ENCODE measurements around the gene TMEM138.

The TMEM138 gene

GRCh38 chr11:61327669-61328071 is 34.5 kb upstream of the TMEM138 start:
- TF ChIP-seq CTCF (IDR thresholded peaks at IDR 0.05; ENCODE audit: low read depth, low read length, poor library complexity, severe bottlenecking) (no peak), EZH2phosphoT487 (IDR thresholded peaks at IDR 0.05; ENCODE audit: borderline replicate concordance, low read length) (no peak)
- H3K4me1 ChIP-seq (ENCODE audit: control insufficient read depth, low read length) = peaks cover 13% of the 10 kb centered on the region
- no peaks in the 10 kb centered on the region for H3K9me3 ChIP-seq (ENCODE audit: control insufficient read depth, insufficient read depth, low read length)
- no peak overlapping the region for H3K4me3 ChIP-seq (ENCODE audit: low read length)
- no peaks in the 10 kb centered on the region for H3F3A ChIP-seq (ENCODE audit: control insufficient read depth, insufficient read depth)
- peaks cover 73% of the 10 kb centered on the region for H3K79me2 ChIP-seq (ENCODE audit: control insufficient read depth, low read length)
- H3K27me3 ChIP-seq (ENCODE audit: control insufficient read depth, low read length) = no peaks in the 10 kb centered on the region
- no peaks in the 10 kb centered on the region for H3K9me2 ChIP-seq (replicated peaks; ENCODE audit: control insufficient read depth, low read length)
- no peak overlapping the region for H3K4me2 ChIP-seq (ENCODE audit: low read length)
- peaks cover 15% of the 10 kb centered on the region for H4K20me1 ChIP-seq (ENCODE audit: control insufficient read depth, insufficient read depth, low read depth, low read length)
- peaks cover 89% of the 10 kb centered on the region for H3K36me3 ChIP-seq (ENCODE audit: control insufficient read depth, low read length)
- H3K27ac ChIP-seq (ENCODE audit: low read depth, low read length) = no peak overlapping the region

GRCh38 chr11:61328351-61328750 is 33.8 kb upstream of the TMEM138 start:
- Histone ChIP-seq H3K27me3 (ENCODE audit: control insufficient read depth, low read length) (no peaks in the 10 kb centered on the region), H3F3A (ENCODE audit: control insufficient read depth, insufficient read depth) (no peaks in the 10 kb centered on the region)

GRCh38 chr11:61329871-61330270 is 32.3 kb upstream of the TMEM138 start:
- peaks cover 86% of the 10 kb centered on the region for H3K79me2 ChIP-seq (ENCODE audit: control insufficient read depth, low read length)
- H3K27ac ChIP-seq (ENCODE audit: low read depth, low read length) = no peak overlapping the region
- H4K20me1 ChIP-seq (ENCODE audit: control insufficient read depth, insufficient read depth, low read depth, low read length) = peaks cover 15% of the 10 kb centered on the region
- H3F3A ChIP-seq (ENCODE audit: control insufficient read depth, insufficient read depth) = no peaks in the 10 kb centered on the region
- no peaks in the 10 kb centered on the region for H3K27me3 ChIP-seq (ENCODE audit: control insufficient read depth, low read length)
- no peaks in the 10 kb centered on the region for H3K9me2 ChIP-seq (replicated peaks; ENCODE audit: control insufficient read depth, low read length)
- peaks cover 69% of the 10 kb centered on the region for H3K36me3 ChIP-seq (ENCODE audit: control insufficient read depth, low read length)
- H3K4me3 ChIP-seq (ENCODE audit: low read length) = no peak overlapping the region
- H3K4me1 ChIP-seq (ENCODE audit: control insufficient read depth, low read length) = peaks cover 28% of the 10 kb centered on the region
- TF ChIP-seq EZH2phosphoT487 (IDR thresholded peaks at IDR 0.05; ENCODE audit: borderline replicate concordance, low read length) = no peak
- no peak for TF ChIP-seq CTCF (IDR thresholded peaks at IDR 0.05; ENCODE audit: low read depth, low read length, poor library complexity, severe bottlenecking)
- no peak overlapping the region for H3K4me2 ChIP-seq (ENCODE audit: low read length)
- no peaks in the 10 kb centered on the region for H3K9me3 ChIP-seq (ENCODE audit: control insufficient read depth, insufficient read depth, low read length)

More at GRCh38 chr11:61328351-61328750, 33.8 kb upstream of the TMEM138 start:
- TF ChIP-seq CTCF (IDR thresholded peaks at IDR 0.05; ENCODE audit: low read depth, low read length, poor library complexity, severe bottlenecking) = no peak
- no peak for TF ChIP-seq EZH2phosphoT487 (IDR thresholded peaks at IDR 0.05; ENCODE audit: borderline replicate concordance, low read length)
- Histone ChIP-seq H3K79me2 (ENCODE audit: control insufficient read depth, low read length) (peaks cover 79% of the 10 kb centered on the region), H3K4me1 (ENCODE audit: control insufficient read depth, low read length) (peaks cover 13% of the 10 kb centered on the region), H3K9me3 (ENCODE audit: control insufficient read depth, insufficient read depth, low read length) (no peaks in the 10 kb centered on the region), H4K20me1 (ENCODE audit: control insufficient read depth, insufficient read depth, low read depth, low read length) (peaks cover 15% of the 10 kb centered on the region), H3K36me3 (ENCODE audit: control insufficient read depth, low read length) (peaks cover 84% of the 10 kb centered on the region), H3K4me3 (ENCODE audit: low read length) (no peak overlapping the region), H3K4me2 (ENCODE audit: low read length) (no peak overlapping the region), H3K9me2 (replicated peaks; ENCODE audit: control insufficient read depth, low read length) (no peaks in the 10 kb centered on the region), H3K27ac (ENCODE audit: low read depth, low read length) (no peak overlapping the region)
